ENCODE results near the gene RETNLB.
A peak's percentile ranks its signal among the peaks of the same experiment; 100 is the strongest.

Gene RETNLB, protein sequence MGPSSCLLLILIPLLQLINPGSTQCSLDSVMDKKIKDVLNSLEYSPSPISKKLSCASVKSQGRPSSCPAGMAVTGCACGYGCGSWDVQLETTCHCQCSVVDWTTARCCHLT

DNA sequence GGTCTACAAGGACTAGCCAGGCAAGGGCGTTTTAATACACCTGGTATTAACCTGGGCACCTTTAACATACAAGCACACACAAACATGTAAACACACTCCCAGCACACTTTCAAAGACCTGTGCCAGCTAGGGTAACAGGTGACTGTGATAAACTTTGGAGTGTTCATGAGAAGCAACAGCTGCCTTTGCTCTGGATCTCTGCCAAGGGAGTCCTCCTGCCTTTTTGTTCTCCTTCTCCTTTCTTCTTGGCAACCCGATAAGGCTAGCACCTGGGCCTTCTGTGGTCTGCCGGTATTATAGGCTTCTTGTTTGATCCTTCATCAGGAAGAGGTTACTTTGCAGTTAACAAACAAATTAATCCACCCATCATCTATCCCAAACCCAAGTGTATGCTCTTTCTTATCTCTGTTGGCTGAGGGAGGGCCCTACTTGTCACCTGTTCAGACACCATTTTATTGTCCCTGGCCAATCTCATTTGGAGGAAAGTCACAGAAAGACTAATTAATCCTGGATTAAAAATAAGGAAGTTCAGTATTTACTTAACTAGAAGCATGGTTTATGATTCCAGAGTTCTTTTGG, at the start of gene RETNLB:
RETNLB (minus strand) TSS at position 7 of the 579 bp plus-strand sequence. CDS start 225 bp downstream, outside the sequence.
- peak; percentile 26 to 63 for DNase-seq

DNA sequence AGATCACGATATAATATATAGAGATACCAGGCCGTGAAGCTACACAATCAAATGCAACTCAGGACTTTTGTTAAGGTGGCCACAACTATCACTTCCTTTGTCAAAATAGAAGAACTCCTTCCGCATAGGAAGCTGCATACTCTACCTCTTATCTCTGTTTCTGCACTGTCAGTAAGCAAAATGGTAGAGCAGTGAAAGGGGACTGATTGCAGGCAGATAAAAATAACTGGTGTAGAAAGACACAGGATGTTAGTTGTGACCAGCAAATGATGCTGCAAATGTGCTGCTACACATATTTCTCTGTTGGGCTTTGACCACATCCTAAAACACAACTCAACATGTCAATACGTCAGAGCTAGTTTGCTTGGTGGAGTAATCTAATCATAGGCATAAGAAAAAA, 49.1 kb upstream of the RETNLB start:
- no peak for DNase-seq

GRCh38 chr3:108804966-108805365, 47.8 kb upstream of the RETNLB start:
- DNase-seq, result no peak

DNA sequence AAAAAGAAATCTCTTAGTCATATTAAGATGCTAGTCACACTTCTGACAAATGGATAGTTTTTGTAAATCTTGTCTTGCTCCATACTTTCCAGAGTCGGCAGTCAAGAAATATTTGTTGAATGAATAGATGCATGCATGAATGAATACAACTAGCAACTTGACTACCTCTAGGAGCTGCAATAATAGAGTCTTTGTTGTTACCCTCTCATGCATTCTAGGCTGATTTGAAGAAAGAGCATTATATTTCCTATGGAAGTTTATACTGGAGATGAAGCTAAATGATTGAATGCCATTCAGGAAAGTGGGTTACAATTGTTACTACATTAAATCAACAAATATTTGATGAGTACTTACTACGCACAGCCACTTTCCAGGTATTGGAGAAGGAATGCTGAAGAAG, 47.2 kb upstream of the RETNLB start:
- DNase-seq, result no peak

- no peak for DNase-seq
Measured at GRCh38 chr3:108791473-108791872, 34.3 kb upstream of the RETNLB start.

DNA sequence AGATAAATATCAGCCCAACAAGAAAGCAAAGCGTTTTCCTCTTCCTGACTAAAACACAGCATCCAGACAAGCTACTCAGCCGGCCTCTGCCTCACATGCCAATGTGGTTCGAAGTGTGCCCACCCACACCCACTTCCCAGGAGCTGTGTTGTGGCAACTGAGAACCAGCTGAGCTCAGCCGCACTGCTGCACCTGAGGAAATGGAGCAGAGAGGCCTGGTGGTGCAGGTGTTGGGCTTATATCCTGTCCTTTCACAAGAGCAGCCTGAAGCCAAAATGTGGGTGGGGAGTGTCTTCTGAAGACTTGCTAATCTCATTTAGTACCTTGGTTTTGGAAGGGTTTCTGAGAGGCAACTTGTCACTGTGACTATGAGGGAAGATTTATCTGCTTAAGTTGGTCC, 23.0 kb upstream of the RETNLB start:
- no peak for DNase-seq

DNA sequence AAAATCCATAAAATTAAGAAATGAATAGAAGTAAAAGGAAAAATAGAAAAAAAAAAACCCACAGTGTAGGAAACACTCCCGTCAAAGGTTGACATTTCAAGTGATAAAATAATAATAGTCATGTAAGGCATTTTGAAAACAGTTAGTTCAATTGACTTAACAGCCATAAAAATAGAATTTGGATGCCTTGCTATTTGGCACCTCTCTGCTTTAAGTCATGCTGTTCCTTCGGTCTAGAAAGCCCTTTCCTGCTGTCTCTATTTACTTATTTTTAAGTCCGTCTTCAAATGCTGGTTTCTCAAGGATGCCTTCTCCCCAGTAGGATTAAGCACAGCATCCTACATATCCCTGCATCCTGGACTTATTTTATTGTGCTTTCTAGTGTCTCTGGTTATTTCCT, 22.3 kb upstream of the RETNLB start:
- no peak for DNase-seq

- DNase-seq, result no peak
Measured at GRCh38 chr3:108775649-108776048, 18.4 kb upstream of the RETNLB start.

DNA sequence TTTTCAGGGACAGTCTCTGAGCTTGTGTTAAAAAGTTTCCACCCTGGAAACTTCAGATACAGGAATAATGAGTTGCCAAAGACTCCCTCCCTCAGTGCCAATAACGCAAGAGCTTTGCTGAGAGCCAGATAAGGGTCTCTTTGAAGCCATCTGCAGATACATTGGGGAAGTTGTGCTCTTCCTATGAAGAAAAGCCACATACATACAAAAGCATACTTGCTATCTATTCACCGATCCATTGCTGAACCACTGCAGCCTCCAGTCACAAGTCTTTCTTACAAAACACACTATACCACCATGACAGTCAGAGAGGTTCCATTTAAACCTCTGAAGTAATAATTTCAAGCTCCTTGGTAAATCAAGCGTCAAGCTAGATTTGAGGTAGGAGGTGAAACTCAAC, 10.0 kb upstream of the RETNLB start:
- no peak for DNase-seq

- DNase-seq, result no peak
Measured at GRCh38 chr3:108755686-108756085, 1.5 kb downstream of the RETNLB start.

- no peak for DNase-seq
Measured at GRCh38 chr3:108744762-108745161, 12.4 kb downstream of the RETNLB start.

DNA sequence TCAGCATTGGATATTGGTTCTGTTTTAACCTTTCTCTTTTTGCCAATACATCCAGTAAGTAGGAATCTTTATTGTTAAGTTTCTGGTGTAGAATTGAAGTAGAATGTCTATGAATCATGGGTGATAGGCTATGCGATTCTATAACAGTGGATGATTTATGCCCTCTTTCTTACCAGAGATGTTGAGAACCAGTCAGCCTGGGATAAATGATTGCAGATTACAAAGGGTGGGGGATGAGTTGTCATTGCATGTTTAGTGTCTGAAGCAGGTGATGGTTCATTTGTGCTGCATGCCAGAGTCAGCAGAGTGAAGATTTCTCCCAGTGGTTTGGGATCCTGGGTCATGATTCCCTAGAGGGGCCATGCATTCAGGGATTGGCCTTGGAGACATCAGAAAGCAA, 14.3 kb downstream of the RETNLB start:
- no peak for DNase-seq

DNA sequence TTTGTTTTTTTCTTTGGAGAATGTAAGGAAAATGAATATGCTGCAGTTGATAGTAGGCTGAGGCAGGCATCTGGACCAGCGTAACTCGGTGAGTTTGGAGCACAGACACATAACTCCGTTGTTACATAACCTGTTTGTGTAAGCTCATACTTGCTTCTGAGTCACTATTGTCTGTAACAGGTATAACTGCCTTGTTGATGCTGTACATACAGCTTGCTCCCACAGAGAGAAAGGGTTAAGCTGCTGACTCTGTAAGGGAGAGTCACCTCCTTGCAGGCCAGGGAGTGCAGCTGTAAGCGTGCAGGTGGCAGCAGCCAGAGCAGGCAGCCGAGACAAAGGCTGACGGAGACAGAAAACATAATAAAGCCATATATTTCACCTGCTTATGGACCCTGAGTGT, 20.4 kb downstream of the RETNLB start:
- no peak for DNase-seq

DNA sequence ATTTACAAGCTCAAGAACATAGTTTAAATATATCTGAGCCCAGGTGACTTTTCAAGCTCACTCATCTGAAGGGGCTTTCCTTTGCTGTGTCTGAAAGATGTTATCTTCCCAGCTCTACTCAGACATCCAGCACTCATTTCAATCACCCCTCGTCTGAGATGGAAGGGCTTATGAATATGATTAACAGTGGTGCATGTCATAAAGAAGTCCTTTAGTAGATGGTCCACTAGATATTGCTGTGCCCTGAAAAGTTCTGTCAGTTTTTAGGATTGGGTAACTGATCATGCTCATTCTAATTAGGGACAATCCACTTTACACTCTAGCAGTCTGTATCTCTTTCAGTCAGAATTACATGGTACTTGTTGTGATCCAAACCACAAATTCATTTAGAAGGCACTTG, 28.3 kb downstream of the RETNLB start:
- DNase-seq, result no peak

DNA sequence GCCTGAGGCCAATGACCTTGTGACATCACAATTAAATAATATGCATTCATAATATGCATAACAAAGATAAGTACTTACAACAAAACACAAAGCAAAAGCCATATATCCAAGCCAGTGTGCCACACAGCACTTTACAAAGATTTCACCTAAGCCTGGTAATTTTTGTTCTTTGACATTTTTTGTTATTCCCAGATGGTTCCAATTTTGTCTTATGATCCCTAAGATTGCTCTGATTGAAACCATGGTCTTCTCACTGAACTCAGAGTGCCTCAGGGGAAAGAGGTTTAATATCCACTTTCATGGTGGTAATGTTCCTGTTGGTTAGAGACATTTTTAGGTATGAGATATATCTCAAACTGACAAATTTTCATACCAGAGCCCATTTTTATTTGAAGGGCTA, 29.1 kb downstream of the RETNLB start:
- no peak for DNase-seq

GRCh38 chr3:108724101-108724500, 33.1 kb downstream of the RETNLB start:
- no peak for DNase-seq

GRCh38 chr3:108722724-108723123, 34.5 kb downstream of the RETNLB start:
- no peak for DNase-seq

- no peak for DNase-seq
Measured at GRCh38 chr3:108719178-108719806, 37.9 kb downstream of the RETNLB start.

- no peak for DNase-seq
Measured at GRCh38 chr3:108718454-108718853, 38.8 kb downstream of the RETNLB start.

GRCh38 chr3:108713816-108714215, 43.4 kb downstream of the RETNLB start:
- peak; percentile 40 to 67 for DNase-seq

- no peak for DNase-seq
Measured at GRCh38 chr3:108713009-108713516, 44.1 kb downstream of the RETNLB start.

Data from NCI-H2081 (cell line).